Keratinocyte (primary cell): Measurements from ENCODE around the gene BCO1.

ENCODE experiments used
- EZH2 ChIP-seq: IDR thresholded peaks from one replicate; pipeline ENCODE4 v1.6.1; 2012; ENCODE audit warnings: inconsistent platforms, mild to moderate bottlenecking, low read length, moderate library complexity
- TF ChIP-seq, protein P1 (sequence below), 3 experiments: IDR thresholded peaks in 1 of 3; conservative IDR thresholded peaks in 1 of 3; optimal IDR thresholded peaks in 1 of 3; 2 replicates in 2 of 3; 3 replicates in 1 of 3; pipeline versions ENCODE3 to v1.5.1; 2011; ENCODE audit warnings: low read length in 3 of 3, mild to moderate bottlenecking in 3 of 3, moderate library complexity in 2 of 3, control low read depth in 1 of 3, inconsistent platforms in 1 of 3; ENCODE audit not compliant: insufficient read depth in 2 of 3; ENCODE audit errors: extremely low read depth in 1 of 3

DNA sequence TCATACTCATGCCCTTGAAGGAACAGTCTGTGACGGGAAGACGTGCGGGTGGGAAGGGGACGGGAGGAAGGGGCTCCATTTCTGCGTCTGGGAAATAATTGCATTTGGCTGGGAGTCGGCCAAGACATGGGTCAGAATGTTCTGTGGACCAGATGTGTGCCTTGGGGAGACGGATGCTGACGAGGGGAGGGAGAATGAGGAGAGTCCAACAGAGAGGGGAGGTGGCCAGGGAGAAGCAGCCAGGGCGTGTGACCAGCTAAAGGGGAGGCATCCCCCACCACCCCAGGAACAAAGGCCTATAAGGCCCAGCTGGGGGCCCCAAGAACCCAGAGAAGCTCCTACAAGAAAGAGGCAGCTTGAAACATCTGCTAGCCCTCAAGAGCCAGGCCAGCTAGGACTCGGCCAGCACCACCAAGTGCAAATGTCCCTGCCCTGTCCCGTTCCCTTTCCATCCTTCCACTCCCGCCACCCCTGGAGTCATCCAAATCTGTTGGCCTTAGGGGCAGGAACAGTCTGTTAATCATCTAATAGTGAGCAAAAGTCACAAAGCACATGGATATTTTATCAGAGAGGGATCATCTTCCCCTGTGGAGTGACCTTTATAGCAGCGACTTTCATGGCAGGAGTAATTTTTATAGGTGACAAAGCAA is 42.5 kb upstream of the BCO1 start:
- TF ChIP-seq, protein P1, sequence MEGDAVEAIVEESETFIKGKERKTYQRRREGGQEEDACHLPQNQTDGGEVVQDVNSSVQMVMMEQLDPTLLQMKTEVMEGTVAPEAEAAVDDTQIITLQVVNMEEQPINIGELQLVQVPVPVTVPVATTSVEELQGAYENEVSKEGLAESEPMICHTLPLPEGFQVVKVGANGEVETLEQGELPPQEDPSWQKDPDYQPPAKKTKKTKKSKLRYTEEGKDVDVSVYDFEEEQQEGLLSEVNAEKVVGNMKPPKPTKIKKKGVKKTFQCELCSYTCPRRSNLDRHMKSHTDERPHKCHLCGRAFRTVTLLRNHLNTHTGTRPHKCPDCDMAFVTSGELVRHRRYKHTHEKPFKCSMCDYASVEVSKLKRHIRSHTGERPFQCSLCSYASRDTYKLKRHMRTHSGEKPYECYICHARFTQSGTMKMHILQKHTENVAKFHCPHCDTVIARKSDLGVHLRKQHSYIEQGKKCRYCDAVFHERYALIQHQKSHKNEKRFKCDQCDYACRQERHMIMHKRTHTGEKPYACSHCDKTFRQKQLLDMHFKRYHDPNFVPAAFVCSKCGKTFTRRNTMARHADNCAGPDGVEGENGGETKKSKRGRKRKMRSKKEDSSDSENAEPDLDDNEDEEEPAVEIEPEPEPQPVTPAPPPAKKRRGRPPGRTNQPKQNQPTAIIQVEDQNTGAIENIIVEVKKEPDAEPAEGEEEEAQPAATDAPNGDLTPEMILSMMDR (optimal IDR thresholded peaks at IDR 0.05 in 1 of 3, IDR thresholded peaks at IDR 0.05 in 1 of 3, conservative IDR thresholded peaks at IDR 0.05 in 1 of 3; ENCODE audit: extremely low read depth in 1 of 3, insufficient read depth in 2 of 3, low read length in 3 of 3) = no peak
- no peak for TF ChIP-seq EZH2
